IMR-90 (cell line): ENCODE measurements around the gene KCNT1.

ENCODE experiments used
- CEBPB ChIP-seq: IDR thresholded peaks from 2 replicates; pipeline ENCODE4 v1.6.1; 2012; ENCODE audit warnings: low read depth, low read length, improper control_type of control experiment
- MAZ ChIP-seq: IDR thresholded peaks from 2 replicates; pipeline ENCODE4 v1.6.1; 2012; ENCODE audit warnings: low read depth, mild to moderate bottlenecking, low read length, improper control_type of control experiment, moderate library complexity, borderline replicate concordance
- POLR2A ChIP-seq: IDR thresholded peaks from 2 replicates; pipeline ENCODE4 v1.6.1; 2012; ENCODE audit warnings: mild to moderate bottlenecking, low read depth, low read length
- TF ChIP-seq, protein P1 (sequence below): conservative IDR thresholded peaks from 2 replicates; pipeline ENCODE4 v1.5.1; 2012; ENCODE audit warnings: mild to moderate bottlenecking, low read depth, low read length, improper control_type of control experiment
- TF ChIP-seq, protein P2 (sequence below): fragments of 150-350 bp; IDR thresholded peaks from 2 replicates; pipeline ENCODE4 v1.6.1; 2016; ENCODE audit warnings: low read depth, mild to moderate bottlenecking, low read length, moderate library complexity, borderline replicate concordance

DNA sequence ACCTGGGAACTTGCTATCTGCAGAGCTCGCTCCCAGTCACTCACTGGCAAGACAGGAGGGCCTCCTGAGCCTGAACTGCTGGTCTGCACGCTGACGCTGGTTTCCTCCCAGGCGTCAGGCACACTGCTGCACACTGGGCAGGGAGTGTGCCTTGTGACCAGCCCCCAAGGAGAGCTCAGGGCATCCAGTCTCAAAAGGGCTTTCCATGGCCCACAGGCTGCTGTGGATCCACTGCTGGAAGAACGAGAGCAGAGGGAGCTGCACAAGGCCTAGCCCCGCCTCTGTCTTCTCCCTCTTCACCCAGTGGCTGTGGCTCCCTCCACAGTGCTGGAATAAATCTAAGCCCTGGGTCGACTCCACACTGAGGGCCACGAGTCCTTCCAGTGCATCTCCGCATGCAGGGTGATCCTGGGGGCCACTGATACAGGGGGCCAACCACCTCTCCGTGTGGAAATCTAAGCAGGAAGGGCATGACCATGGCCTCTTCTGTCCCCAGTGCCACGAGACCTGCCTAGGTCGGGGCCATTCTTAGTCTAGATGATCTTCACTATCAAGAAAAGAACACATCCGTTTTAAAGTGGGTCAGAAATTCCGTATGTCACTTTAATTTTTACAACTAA, 111.8 kb downstream of the KCNT1 start:
- TF ChIP-seq POLR2A (no peak), MAZ (no peak), CEBPB (no peak)
- TF ChIP-seq, protein P1, sequence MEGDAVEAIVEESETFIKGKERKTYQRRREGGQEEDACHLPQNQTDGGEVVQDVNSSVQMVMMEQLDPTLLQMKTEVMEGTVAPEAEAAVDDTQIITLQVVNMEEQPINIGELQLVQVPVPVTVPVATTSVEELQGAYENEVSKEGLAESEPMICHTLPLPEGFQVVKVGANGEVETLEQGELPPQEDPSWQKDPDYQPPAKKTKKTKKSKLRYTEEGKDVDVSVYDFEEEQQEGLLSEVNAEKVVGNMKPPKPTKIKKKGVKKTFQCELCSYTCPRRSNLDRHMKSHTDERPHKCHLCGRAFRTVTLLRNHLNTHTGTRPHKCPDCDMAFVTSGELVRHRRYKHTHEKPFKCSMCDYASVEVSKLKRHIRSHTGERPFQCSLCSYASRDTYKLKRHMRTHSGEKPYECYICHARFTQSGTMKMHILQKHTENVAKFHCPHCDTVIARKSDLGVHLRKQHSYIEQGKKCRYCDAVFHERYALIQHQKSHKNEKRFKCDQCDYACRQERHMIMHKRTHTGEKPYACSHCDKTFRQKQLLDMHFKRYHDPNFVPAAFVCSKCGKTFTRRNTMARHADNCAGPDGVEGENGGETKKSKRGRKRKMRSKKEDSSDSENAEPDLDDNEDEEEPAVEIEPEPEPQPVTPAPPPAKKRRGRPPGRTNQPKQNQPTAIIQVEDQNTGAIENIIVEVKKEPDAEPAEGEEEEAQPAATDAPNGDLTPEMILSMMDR, result no peak
- TF ChIP-seq, protein P2, sequence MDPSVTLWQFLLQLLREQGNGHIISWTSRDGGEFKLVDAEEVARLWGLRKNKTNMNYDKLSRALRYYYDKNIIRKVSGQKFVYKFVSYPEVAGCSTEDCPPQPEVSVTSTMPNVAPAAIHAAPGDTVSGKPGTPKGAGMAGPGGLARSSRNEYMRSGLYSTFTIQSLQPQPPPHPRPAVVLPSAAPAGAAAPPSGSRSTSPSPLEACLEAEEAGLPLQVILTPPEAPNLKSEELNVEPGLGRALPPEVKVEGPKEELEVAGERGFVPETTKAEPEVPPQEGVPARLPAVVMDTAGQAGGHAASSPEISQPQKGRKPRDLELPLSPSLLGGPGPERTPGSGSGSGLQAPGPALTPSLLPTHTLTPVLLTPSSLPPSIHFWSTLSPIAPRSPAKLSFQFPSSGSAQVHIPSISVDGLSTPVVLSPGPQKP, result no peak
